Neural progenitor cell (in vitro differentiated cells): ENCODE measurements around the gene AUTS2. TPM values are rescaled to one million over a fixed set of nuclear protein-coding genes. Genes with fewer than 3 reads are reported as not detected.

ENCODE experiments used
- DNase-seq: peaks from one replicate; pipeline ENCODE4 v3.0.0-alpha.2; 2016; ENCODE audit warnings: low spot score
- H2AFZ ChIP-seq: fragments of 200-600 bp; sonication (generic); replicated peaks from 2 replicates; pipeline ENCODE4 v1.6.1; 2016; ENCODE audit warnings: antibody characterized with exemption
- H3F3A ChIP-seq: fragments of 200-600 bp; sonication (generic); 2 replicates; pipeline ENCODE4 v1.6.1; 2016; ENCODE audit warnings: antibody characterized with exemption, low read depth
- H3K27ac ChIP-seq: fragments of 200-600 bp; sonication (generic); 2 replicates; pipeline ENCODE4 v1.5.1; 2016; ENCODE audit warnings: mild to moderate bottlenecking
- H3K27me3 ChIP-seq: fragments of 200-600 bp; sonication (generic); 2 replicates; pipeline ENCODE4 v1.6.1; 2016; ENCODE audit warnings: mild to moderate bottlenecking, moderate library complexity
- H3K36me3 ChIP-seq: fragments of 200-600 bp; sonication (generic); 2 replicates; pipeline ENCODE4 v1.5.1; 2016
- H3K4me1 ChIP-seq: fragments of 200-600 bp; sonication (generic); 2 replicates; pipeline ENCODE4 v1.6.1; 2016; ENCODE audit warnings: mixed run types
- H3K4me2 ChIP-seq: fragments of 200-600 bp; sonication (generic); 2 replicates; pipeline ENCODE4 v1.6.1; 2016
- H3K4me3 ChIP-seq: fragments of 200-600 bp; sonication (generic); 2 replicates; pipeline ENCODE4 v1.5.1; 2016
- H3K79me2 ChIP-seq: fragments of 200-600 bp; sonication (generic); 2 replicates; pipeline ENCODE4 v1.6.1; 2016; ENCODE audit warnings: low read depth
- H3K9ac ChIP-seq: fragments of 200-600 bp; sonication (generic); 2 replicates; pipeline ENCODE4 v1.6.1; 2016
- H3K9me3 ChIP-seq: fragments of 200-600 bp; sonication (generic); 2 replicates; pipeline ENCODE4 v1.5.1; 2016; ENCODE audit warnings: low read depth
- H4K20me1 ChIP-seq: fragments of 200-600 bp; sonication (generic); 2 replicates; pipeline ENCODE4 v1.6.1; 2016; ENCODE audit warnings: low read depth
- H3K27ac Mint-ChIP-seq: 3 replicates; pipeline ENCODE4 v1.8.0; 2021; ENCODE audit warnings: mixed read lengths
- H3K27me3 Mint-ChIP-seq: 2 replicates; pipeline ENCODE4 v1.8.0; 2022; ENCODE audit warnings: low read depth, mild to moderate bottlenecking, inconsistent platforms, moderate library complexity, mixed read lengths; ENCODE audit not compliant: insufficient read depth
- H3K36me3 Mint-ChIP-seq: 3 replicates; pipeline ENCODE4 v1.8.0; 2021; ENCODE audit warnings: mixed read lengths
- H3K4me1 Mint-ChIP-seq: 3 replicates; pipeline ENCODE4 v1.8.0; 2021; ENCODE audit warnings: mixed read lengths
- H3K4me3 Mint-ChIP-seq: 3 replicates; pipeline ENCODE4 v1.8.0; 2021; ENCODE audit warnings: mild to moderate bottlenecking, moderate library complexity, mixed read lengths
- H3K9me3 Mint-ChIP-seq: 3 replicates; pipeline ENCODE4 v1.8.0; 2020; ENCODE audit warnings: mixed read lengths
- CTCF ChIP-seq: fragments of 200-600 bp; sonication (generic); IDR thresholded peaks from 2 replicates; pipeline ENCODE4 v1.5.1; 2017; ENCODE audit warnings: antibody characterized with exemption, mild to moderate bottlenecking
- EZH2 ChIP-seq: fragments of 200-600 bp; sonication (generic); IDR thresholded peaks from 2 replicates; pipeline ENCODE4 v1.6.1; 2017; ENCODE audit warnings: antibody characterized with exemption, mild to moderate bottlenecking, moderate library complexity
- EZH2phosphoT487 ChIP-seq: fragments of 200-600 bp; sonication (generic); IDR thresholded peaks from 2 replicates; pipeline ENCODE4 v1.6.1; 2017; ENCODE audit warnings: antibody characterized with exemption
- total RNA-seq: library from RNA; depleted of rRNA; stranded (reverse); fragments of >200 nt; gene quantifications from 2 replicates; pipeline ENCODE4 v1.2.3, GENCODE V29; 2015; ENCODE audit warnings: low replicate concordance

AUTS2 gene
- total RNA-seq, 1 donor from 2014 or later: 50.0 TPM

GRCh38 chr7:70285187-70285586 lies 686.9 kb downstream of the AUTS2 start:
- DNase-seq: no peak
- Mint-ChIP-seq H3K27me3 (no peaks in the 10 kb centered on the region), H3K27ac (no peak overlapping the region), H3K4me3 (no peak overlapping the region), H3K36me3 (no peaks in the 10 kb centered on the region), H3K9me3 (no peaks in the 10 kb centered on the region), H3K4me1 (no peaks in the 10 kb centered on the region)
- Histone ChIP-seq H3K4me1 (no peaks in the 10 kb centered on the region), H4K20me1 (no peaks in the 10 kb centered on the region), H3K27ac (no peak overlapping the region), H3K79me2 (no peaks in the 10 kb centered on the region), H3K4me2 (no peak overlapping the region), H3K27me3 (no peaks in the 10 kb centered on the region), H3F3A (no peaks in the 10 kb centered on the region), H3K9ac (no peak overlapping the region), H2AFZ (no peak overlapping the region), H3K4me3 (no peak overlapping the region), H3K9me3 (no peaks in the 10 kb centered on the region), H3K36me3 (no peaks in the 10 kb centered on the region)
- no peak for TF ChIP-seq CTCF

GRCh38 chr7:70285854-70286253 lies 687.6 kb downstream of the AUTS2 start:
- no peak overlapping the region for H3K9ac ChIP-seq
- no peaks in the 10 kb centered on the region for H3F3A ChIP-seq
- H3K27me3 ChIP-seq: no peaks in the 10 kb centered on the region
- no peak overlapping the region for H2AFZ ChIP-seq
- Mint-ChIP-seq H3K27me3 (no peaks in the 10 kb centered on the region), H3K36me3 (no peaks in the 10 kb centered on the region), H3K4me3 (no peak overlapping the region), H3K4me1 (no peaks in the 10 kb centered on the region), H3K9me3 (no peaks in the 10 kb centered on the region), H3K27ac (no peak overlapping the region)
- H3K36me3 ChIP-seq: no peaks in the 10 kb centered on the region
- H3K79me2 ChIP-seq: no peaks in the 10 kb centered on the region
- TF ChIP-seq CTCF (no peak), EZH2 (no peak), EZH2phosphoT487 (no peak)
- H3K27ac ChIP-seq: no peak overlapping the region
- H3K4me1 ChIP-seq: no peaks in the 10 kb centered on the region
- no peaks in the 10 kb centered on the region for H3K9me3 ChIP-seq
- no peak for DNase-seq
- H4K20me1 ChIP-seq: no peaks in the 10 kb centered on the region
- H3K4me3 ChIP-seq: no peak overlapping the region
- H3K4me2 ChIP-seq: no peak overlapping the region

- H3K27ac ChIP-seq: no peak overlapping the region
- no peaks in the 10 kb centered on the region for H4K20me1 ChIP-seq
- H3K9ac ChIP-seq: no peak overlapping the region
- H3F3A ChIP-seq: no peaks in the 10 kb centered on the region
- H2AFZ ChIP-seq: no peak overlapping the region
- Mint-ChIP-seq H3K36me3 (no peaks in the 10 kb centered on the region), H3K27me3 (no peaks in the 10 kb centered on the region), H3K4me1 (no peaks in the 10 kb centered on the region), H3K27ac (no peak overlapping the region), H3K9me3 (no peaks in the 10 kb centered on the region), H3K4me3 (no peak overlapping the region)
- H3K27me3 ChIP-seq: no peaks in the 10 kb centered on the region
- H3K4me1 ChIP-seq: no peaks in the 10 kb centered on the region
- no peak overlapping the region for H3K4me2 ChIP-seq
- H3K9me3 ChIP-seq: no peaks in the 10 kb centered on the region
- no peak for DNase-seq
- TF ChIP-seq EZH2phosphoT487: no peak
- no peak for TF ChIP-seq EZH2
- TF ChIP-seq CTCF: no peak
- H3K36me3 ChIP-seq: no peaks in the 10 kb centered on the region
- no peak overlapping the region for H3K4me3 ChIP-seq
- H3K79me2 ChIP-seq: no peaks in the 10 kb centered on the region
These were observed 690.6 kb downstream of the AUTS2 start for GRCh38 chr7:70288781-70289456.
